NB4 (cell line): ENCODE results near the gene CDK5.
A peak's percentile ranks its signal among the peaks of the same experiment; 100 is the strongest.
"Not testable (repeated sequence)": the region's sequence is repeated elsewhere in the genome, so short reads cannot be mapped to it uniquely, and the experiment has no call there.

ENCODE experiments used
- DNase-seq: peaks from one replicate; pipeline ENCODE4 v3.0.0; 2010; ENCODE audit warnings: low read depth
- H3K4me3 ChIP-seq: one replicate; pipeline ENCODE4 v1.5.1; 2011; ENCODE audit warnings: mild to moderate bottlenecking, low read depth, low read length, moderate library complexity
- MYC ChIP-seq: IDR thresholded peaks from 2 replicates; pipeline ENCODE4 v1.6.1; 2011; ENCODE audit warnings: low read depth, low read length
- POLR2A ChIP-seq: IDR thresholded peaks from 2 replicates; pipeline ENCODE4 v1.6.1; 2011; ENCODE audit warnings: mild to moderate bottlenecking; ENCODE audit not compliant: insufficient read length; ENCODE audit errors: extremely low read depth
- TF ChIP-seq, protein P1 (sequence below): IDR thresholded peaks from 2 replicates; pipeline ENCODE4 v1.6.1; 2011; ENCODE audit warnings: low read depth, low read length
- TF ChIP-seq, protein P2 (sequence below): IDR thresholded peaks from one replicate; pipeline ENCODE4 v1.5.1; 2012; ENCODE audit warnings: low read depth, low read length

CDK5 gene

DNA sequence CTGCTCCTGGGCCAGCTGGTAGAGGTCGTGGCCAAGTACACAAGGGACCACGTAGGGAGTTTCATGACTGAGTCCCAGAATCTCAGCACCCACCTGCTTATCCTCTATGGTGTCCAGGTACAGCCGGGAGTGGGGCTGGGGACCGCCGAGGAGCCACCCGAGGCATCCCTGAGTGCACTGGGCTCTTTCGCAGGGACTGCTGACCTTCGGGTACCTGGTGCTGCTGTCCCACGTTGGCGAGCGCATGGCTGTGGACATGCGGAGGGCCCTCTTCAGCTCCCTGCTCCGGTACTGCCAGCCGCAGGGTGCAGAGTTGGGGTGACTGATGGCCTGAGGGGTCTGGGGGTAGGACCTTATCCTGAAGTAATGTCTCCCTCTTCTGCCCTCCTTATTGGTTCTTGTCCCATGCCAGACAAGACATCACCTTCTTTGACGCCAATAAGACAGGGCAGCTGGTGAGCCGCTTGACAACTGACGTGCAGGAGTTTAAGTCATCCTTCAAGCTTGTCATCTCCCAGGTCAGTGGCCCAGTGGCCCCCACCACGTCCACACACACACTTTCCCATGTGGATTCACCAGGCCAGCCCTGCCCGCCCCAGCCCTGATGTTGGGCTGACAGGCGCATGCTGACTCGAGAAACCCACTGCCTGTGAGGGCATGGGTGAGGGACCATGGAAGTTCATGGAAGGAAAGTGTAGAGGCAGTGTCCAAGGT, 23.2 kb downstream of the CDK5 start:
- TF ChIP-seq MYC (no peak), POLR2A (no peak)
- TF ChIP-seq, protein P1, sequence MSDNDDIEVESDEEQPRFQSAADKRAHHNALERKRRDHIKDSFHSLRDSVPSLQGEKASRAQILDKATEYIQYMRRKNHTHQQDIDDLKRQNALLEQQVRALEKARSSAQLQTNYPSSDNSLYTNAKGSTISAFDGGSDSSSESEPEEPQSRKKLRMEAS, result no peak
- TF ChIP-seq, protein P2, sequence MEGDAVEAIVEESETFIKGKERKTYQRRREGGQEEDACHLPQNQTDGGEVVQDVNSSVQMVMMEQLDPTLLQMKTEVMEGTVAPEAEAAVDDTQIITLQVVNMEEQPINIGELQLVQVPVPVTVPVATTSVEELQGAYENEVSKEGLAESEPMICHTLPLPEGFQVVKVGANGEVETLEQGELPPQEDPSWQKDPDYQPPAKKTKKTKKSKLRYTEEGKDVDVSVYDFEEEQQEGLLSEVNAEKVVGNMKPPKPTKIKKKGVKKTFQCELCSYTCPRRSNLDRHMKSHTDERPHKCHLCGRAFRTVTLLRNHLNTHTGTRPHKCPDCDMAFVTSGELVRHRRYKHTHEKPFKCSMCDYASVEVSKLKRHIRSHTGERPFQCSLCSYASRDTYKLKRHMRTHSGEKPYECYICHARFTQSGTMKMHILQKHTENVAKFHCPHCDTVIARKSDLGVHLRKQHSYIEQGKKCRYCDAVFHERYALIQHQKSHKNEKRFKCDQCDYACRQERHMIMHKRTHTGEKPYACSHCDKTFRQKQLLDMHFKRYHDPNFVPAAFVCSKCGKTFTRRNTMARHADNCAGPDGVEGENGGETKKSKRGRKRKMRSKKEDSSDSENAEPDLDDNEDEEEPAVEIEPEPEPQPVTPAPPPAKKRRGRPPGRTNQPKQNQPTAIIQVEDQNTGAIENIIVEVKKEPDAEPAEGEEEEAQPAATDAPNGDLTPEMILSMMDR, result no peak
- no peak for DNase-seq

DNA sequence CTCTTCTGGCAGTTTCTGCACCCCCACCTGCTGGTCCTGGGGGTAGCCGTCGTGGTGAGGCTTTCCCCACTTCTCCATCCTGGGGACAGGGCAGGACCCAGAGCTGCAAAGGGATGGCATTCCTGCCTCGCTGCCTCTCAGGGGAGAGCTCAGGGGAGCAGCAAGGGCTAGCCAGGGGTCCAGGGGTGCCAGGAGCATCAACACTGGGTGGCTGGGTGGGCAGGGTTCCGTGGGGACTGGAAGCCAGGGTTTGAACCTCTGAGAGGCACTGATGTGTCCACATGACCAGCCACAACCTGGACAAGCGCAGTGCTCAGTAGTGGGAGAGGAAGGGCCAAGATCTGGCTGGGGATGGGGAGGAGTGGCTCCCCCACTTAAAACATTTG, 23.8 kb downstream of the CDK5 start:
- TF ChIP-seq POLR2A (no peak), MYC (no peak)
- TF ChIP-seq, protein P1, result no peak
- TF ChIP-seq, protein P2, result no peak
- DNase-seq, result no peak
- no peak overlapping the region for H3K4me3 ChIP-seq

More for the DNA sequence above, 23.2 kb downstream of the CDK5 start:
- H3K4me3 ChIP-seq, result no peak overlapping the region

DNA sequence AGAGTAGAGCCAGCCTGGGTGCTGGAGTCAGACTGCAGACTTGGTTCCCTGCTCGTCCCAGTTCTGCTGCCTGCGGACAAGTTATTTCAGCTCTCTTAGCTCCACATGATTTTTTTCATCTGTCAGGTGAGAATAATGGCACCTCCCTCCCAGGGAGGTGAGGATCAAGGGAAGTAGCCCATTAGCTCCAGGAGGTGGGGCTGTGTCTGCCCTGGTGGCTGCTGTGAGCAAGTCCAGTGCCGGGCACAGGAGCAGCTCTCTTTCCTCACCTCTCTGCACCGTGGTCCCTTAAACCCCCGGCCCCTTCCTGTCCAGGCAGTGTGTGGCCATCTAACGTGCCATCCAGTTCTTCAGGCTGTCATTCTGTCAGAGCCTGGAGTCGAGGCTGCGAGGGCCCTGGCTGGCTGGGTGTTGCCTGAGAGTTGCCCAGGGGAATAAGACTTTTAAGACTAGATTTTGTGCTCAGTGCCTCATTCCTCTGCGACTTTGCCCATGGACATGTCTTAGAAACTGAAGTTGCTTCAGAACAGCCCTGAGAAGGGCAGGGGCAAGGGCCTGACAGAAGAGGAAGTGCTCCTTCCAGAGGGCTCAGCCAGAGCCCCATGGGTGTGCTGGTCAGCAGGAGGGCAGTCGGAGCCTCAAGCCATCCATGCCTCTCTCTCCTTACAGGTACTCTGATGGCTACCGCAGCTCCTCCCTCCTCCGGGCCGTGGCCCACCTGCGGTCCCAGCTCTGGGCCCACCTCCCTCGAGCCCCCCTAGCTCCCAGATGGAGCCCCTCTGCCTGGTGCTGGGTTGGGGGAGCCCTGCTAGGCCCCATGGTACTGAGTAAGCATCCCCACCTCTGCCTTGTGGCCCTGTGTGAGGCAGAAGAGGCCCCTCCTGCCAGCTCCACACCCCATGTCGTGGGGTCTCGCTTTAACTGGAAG, 24.5 kb downstream of the CDK5 start:
- no peak for TF ChIP-seq POLR2A
- TF ChIP-seq, protein P2, result peak; percentile 29
- H3K4me3 ChIP-seq, result no peak overlapping the region
- DNase-seq, result peak; percentile 52

DNA sequence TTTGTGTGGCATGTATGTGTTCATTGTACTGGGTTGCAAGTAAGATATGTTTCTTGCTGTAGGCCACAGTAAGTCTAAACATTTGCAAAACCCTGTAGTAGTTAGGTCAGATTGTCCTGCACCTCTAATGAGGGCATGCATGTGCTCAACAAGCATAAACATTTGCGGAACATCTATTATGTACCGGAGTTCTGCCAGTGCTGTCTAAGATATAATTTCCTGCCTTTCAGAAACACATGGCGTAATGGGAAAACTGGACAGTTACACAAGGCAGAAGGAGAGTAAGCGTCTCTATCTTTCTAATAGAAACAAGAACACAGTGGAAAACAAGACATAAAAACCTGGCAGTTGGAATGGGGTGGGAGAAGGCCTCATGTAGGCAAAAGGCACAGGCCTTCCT, 26.7 kb downstream of the CDK5 start:
- no peak for DNase-seq
- no peak overlapping the region for H3K4me3 ChIP-seq
- TF ChIP-seq MYC, result no peak
- no peak for TF ChIP-seq POLR2A

DNA sequence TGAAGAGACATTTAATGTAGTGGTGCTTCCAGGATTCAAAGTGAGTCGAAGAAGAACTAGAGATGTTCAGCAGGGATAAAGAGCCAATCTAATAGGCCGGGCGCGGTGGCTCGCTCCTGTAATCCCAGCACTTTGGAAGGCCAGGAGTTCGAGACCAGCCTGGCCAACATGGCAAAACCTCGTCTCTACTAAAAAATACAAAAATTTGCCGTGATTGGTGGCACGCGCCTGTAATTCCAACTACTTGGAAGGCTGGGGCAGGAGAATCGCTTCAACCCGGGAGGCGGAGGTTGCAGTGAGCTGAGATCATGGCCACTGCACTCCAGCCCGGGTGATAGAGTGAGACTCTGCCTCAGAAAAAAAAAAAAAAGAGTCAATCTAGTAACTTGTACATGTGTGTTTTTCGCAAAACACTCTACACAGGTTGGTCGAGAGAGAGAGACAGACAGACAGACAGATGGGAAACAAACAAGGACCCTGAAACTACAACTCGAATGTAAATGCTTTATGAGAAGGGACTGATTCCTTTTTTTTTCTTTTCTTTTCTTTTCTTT, 28.7 kb downstream of the CDK5 start:
- no peak for DNase-seq
- TF ChIP-seq, protein P2, result no peak
- TF ChIP-seq MYC (no peak), POLR2A (no peak)
- TF ChIP-seq, protein P1, result no peak
- peak overlapping the region; percentile 93 for H3K4me3 ChIP-seq

DNA sequence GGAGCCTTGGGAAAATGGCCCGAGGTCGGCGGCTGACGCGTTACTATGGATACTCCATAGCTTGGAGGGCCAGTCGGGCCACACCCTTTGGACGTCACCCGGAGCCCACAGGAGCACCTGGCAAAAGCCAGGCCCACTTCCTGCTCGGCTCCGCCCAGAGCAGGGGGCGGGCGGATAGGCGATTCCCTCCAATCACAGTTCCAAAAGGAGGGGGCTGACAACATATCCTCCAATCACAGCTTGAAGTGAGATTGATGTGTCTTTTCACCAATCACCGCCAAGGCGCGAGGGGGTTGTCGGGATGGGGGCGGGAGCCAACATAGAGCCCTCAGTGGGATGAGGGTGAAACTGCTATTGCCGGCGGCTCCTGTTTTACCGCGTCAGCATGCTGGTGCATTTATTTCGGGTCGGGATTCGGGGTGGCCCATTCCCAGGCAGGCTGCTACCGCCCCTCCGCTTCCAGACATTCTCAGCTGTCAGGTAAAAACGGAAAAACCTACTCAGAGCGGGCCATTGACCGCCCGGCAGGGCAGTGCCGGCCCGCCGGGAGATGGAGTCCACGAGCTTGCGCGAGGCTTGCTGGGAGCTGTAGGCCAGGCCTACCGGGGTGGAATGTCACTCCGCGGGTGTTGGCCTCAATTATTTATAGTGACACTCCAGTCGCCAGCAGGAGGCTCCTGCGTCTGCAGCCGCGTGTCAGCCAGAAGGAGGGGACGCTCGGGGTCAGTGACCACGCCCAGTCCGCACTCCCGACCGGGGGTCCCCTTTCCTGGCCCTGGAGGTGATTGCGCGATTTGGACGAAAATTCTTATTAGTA, 29.4 kb downstream of the CDK5 start, which contains the start of gene ABCB8:
ABCB8 (plus strand) TSS at position 320 of the 817 bp plus-strand sequence; CDS start at position 386, 66 bp downstream.
- peak within 1 kb of the TSS; percentile 93 for H3K4me3 ChIP-seq
- peak; percentile 100 for DNase-seq
- TF ChIP-seq, protein P2, result peak; percentile 47
- TF ChIP-seq, protein P1, result peak; percentile 62
- TF ChIP-seq MYC (peak; percentile 78; the same call in 1 of the 2 replicates), POLR2A (no peak)

DNA sequence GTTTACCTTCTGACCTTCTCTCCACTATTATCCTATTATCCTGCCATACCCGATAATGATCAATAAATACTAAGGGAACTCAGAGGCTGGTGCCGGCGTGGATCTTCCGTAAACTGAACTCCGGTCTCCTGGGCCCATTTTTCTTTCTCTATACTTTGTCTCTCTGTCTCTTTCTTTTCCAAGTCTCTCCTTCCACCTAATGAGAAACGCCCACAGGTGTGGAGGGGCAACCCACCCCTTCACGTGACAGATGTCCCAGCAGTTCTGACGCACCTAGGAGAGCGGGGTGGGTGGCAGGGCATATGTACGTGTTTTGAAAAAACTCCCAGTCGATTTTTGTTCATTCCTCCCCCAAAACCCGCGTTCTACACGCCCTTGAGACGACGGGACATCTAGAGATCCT, 30.0 kb downstream of the CDK5 start:
- not testable (repeated sequence) for DNase-seq
- peak overlapping the region; percentile 93 for H3K4me3 ChIP-seq

DNA sequence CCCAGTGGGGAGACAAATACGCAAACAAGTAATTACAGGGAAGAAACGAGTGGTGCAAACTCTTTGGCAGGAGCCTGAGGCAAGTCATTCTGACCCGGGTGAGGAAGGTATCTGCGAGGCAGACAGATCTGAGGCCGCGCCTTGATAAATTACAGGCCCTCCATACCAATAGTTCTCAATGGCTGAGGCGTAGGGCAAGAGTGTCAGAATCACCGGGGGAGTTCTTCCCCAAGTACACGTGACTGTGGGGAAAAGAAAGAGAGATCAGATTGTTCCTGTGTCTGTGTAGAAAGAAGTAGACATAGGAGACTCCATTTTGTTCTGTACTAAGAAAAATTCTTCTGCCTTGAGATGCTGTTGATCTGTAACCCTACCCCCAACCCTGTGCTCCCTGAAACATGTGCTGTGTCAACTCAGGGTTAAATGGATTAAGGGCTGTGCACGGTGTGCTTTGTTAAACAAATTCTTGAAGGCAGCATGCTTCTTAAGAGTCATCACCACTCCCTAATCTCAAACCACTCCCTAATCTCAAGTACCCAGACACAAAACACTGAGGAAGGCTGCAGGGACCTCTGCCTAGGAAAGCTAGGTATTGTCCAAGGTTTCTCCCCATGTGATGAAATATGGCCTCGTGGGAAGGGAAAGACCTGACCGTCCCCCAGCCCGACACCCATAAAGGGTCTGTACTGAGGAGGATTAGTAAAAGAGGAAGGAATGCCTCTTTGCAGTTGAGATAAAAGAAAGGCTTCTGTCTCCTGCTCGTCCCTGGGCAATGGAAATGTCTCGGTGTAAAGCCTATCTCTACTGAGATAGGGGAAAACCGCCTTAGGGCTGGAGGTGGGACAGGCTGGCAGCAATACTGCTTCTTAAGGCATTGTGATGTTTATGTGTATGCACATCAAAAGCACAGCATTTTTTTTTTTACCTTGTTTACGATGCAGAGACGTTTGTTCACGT, 30.6 kb downstream of the CDK5 start:
- DNase-seq, H3K4me3 ChIP-seq: not testable (repeated sequence)
